HepG2 (cell line): ENCODE measurements around the gene SSTR5. TPM values are rescaled to one million over a fixed set of nuclear protein-coding genes. Genes with fewer than 3 reads are reported as not detected.
A peak's percentile ranks its signal among the peaks of the same experiment; 100 is the strongest.

ENCODE experiments used
- ATAC-seq: fragments of 200-7000 bp; cut with Tn5 transposase; 3 replicates; pipeline ENCODE4 v1.9.1; 2020; ENCODE audit warnings: mild to moderate bottlenecking, moderate library complexity
- BruUV-seq: library from RNA; stranded (reverse); fragments of 400-500 nt; replicated peaks from 2 replicates; lab custom pipeline; 2021; lab: Mats Ljungman, UMichigan
- CTCF ChIA-PET: fragments of 300-600 bp; formaldehyde crosslinking; extraction: SDS; loops from one replicate; lab custom pipeline; 2021; ENCODE audit warnings: low total read pairs, inconsistent platforms, low intra/inter-chr PET ratio; lab: Yijun Ruan, JAX
- POLR2A ChIA-PET: fragments of 350-600 bp; sonication (Branson Sonifier 250); formaldehyde crosslinking; loops from one replicate; lab custom pipeline; 2020; ENCODE audit warnings: antibody characterized with exemption, inconsistent platforms; lab: Yijun Ruan, JAX
- DNase-seq: peaks from one replicate; pipeline ENCODE4 v3.0.0-alpha.2; 2015; ENCODE audit warnings: low spot score
- FAIRE-seq: peaks from 3 replicates; lab custom pipeline; 2011; peaks lifted over from hg19 to GRCh38; lab: Jason Lieb, UNC
- H2AFZ ChIP-seq: one replicate; pipeline ENCODE4 v1.6.1; 2011; ENCODE audit warnings: low read length, inconsistent platforms
- H3K27ac ChIP-seq: fragments of 300-600 bp; 3 replicates; pipeline ENCODE4 v1.8.0; 2011; ENCODE audit warnings: mixed run types, mild to moderate bottlenecking, mixed read lengths, low read length, inconsistent platforms; ENCODE audit not compliant: insufficient read depth; ENCODE audit errors: extremely low read length
- H3K27me3 ChIP-seq, 2 experiments: fragments of 200-600 bp in 1 of 2; 2 replicates in 1 of 2; 3 replicates in 1 of 2; pipeline versions ENCODE4 v1.6.0 to v1.8.0; 2011; ENCODE audit warnings: low read length in 2 of 2, mild to moderate bottlenecking in 2 of 2, moderate library complexity in 2 of 2, inconsistent platforms in 1 of 2; ENCODE audit not compliant: insufficient read depth in 2 of 2, control insufficient read depth in 1 of 2
- H3K36me3 ChIP-seq, 2 experiments: fragments of 200-600 bp in 1 of 2; replicated peaks in 1 of 2; 2 replicates in 1 of 2; 3 replicates in 1 of 2; pipeline versions ENCODE4 v1.5.1 to v1.8.0; 2011; ENCODE audit warnings: low read length in 2 of 2, inconsistent platforms in 1 of 2; ENCODE audit not compliant: insufficient read depth in 2 of 2, control insufficient read depth in 1 of 2
- H3K4me1 ChIP-seq: 2 replicates; pipeline ENCODE4 v1.5.1; 2012; ENCODE audit warnings: low read length, inconsistent platforms; ENCODE audit not compliant: insufficient read depth
- H3K4me2 ChIP-seq: 2 replicates; pipeline ENCODE4 v1.6.0; 2011; ENCODE audit warnings: low read depth, low read length, inconsistent platforms
- H3K4me3 ChIP-seq, 3 experiments: fragments of 200-600 bp in 1 of 3; sonication (generic), shearing (Covaris generic) in 1 of 3; replicated peaks in 1 of 3; 2 replicates each; pipeline ENCODE4 v1.5.1; 2011 to 2016; ENCODE audit warnings: low read length in 3 of 3, inconsistent platforms in 2 of 3, low read depth in 2 of 3, mild to moderate bottlenecking in 2 of 3, control low read depth in 1 of 3, mixed read lengths in 1 of 3; ENCODE audit not compliant: insufficient read depth in 1 of 3
- H3K79me2 ChIP-seq: one replicate; pipeline ENCODE4 v1.6.1; 2011; ENCODE audit warnings: low read length, inconsistent platforms; ENCODE audit not compliant: insufficient read depth
- H3K9ac ChIP-seq: 2 replicates; pipeline ENCODE4 v1.6.0; 2011; ENCODE audit warnings: mild to moderate bottlenecking, low read depth, low read length, inconsistent platforms; ENCODE audit not compliant: insufficient read depth
- H3K9me3 ChIP-seq: 2 replicates; pipeline ENCODE4 v1.5.1; 2012; ENCODE audit warnings: mild to moderate bottlenecking, low read length
- H4K20me1 ChIP-seq: 2 replicates; pipeline ENCODE4 v1.6.0; 2011; ENCODE audit warnings: inconsistent platforms, mild to moderate bottlenecking, low read length, moderate library complexity; ENCODE audit not compliant: insufficient read depth
- DPF2 ChIP-seq: sonication (generic); formaldehyde crosslinking; IDR thresholded peaks from 2 replicates; pipeline ENCODE4 v1.4.0; 2020; ENCODE audit warnings: mild to moderate bottlenecking, low read depth, missing genetic modification reagents, borderline replicate concordance
- HNRNPK ChIP-seq: fragments of 200-400 bp; formaldehyde crosslinking; IDR thresholded peaks from 2 replicates; pipeline ENCODE4 v1.6.1; 2018; ENCODE audit warnings: low read length, low read depth, moderate library complexity, mild to moderate bottlenecking; ENCODE audit not compliant: poor library complexity, severe bottlenecking
- IRF9 ChIP-seq: sonication (generic); formaldehyde crosslinking; IDR thresholded peaks from 2 replicates; pipeline ENCODE4 v1.8.0; 2022; ENCODE audit warnings: missing genetic modification reagents, mild to moderate bottlenecking, borderline replicate concordance
- ISX ChIP-seq: sonication (generic); formaldehyde crosslinking; conservative IDR thresholded peaks from 2 replicates; pipeline ENCODE4 v1.5.0; 2020; ENCODE audit warnings: missing genetic modification reagents
- KLF6 ChIP-seq: IDR thresholded peaks from 2 replicates; pipeline ENCODE4 v1.8.0; 2016; ENCODE audit warnings: missing biosample characterization, missing genetic modification reagents
- MXD1 ChIP-seq: sonication (generic); formaldehyde crosslinking; IDR thresholded peaks from 2 replicates; pipeline ENCODE4 v1.4.0; 2020; ENCODE audit warnings: mild to moderate bottlenecking, missing genetic modification reagents
- NONO ChIP-seq, 2 experiments: fragments of 450-650 bp in 1 of 2; sonication (generic) in 1 of 2; formaldehyde crosslinking in 1 of 2; IDR thresholded peaks in 1 of 2; conservative IDR thresholded peaks in 1 of 2; 2 replicates each; pipeline versions ENCODE4 v1.6.1 to v1.8.0; 2017 to 2022; ENCODE audit warnings: mild to moderate bottlenecking in 1 of 2, missing genetic modification reagents in 1 of 2, moderate library complexity in 1 of 2
- POLR2AphosphoS2 ChIP-seq: IDR thresholded peaks from 2 replicates; pipeline ENCODE4 v1.6.1; 2011; ENCODE audit warnings: low read depth, low read length, improper control_type of control experiment
- RAD21 ChIP-seq: fragments of 450-650 bp; formaldehyde crosslinking; IDR thresholded peaks from 2 replicates; pipeline ENCODE4 v1.5.0; 2020; ENCODE audit warnings: mild to moderate bottlenecking
- SRSF1 ChIP-seq: fragments of 200-400 bp; formaldehyde crosslinking; optimal IDR thresholded peaks from 2 replicates; pipeline ENCODE3; 2017; ENCODE audit warnings: mild to moderate bottlenecking, low read depth, low read length, moderate library complexity
- TAF15 ChIP-seq: fragments of 200-400 bp; formaldehyde crosslinking; IDR thresholded peaks from one replicate; pipeline ENCODE4 v1.6.1; 2018; ENCODE audit warnings: mild to moderate bottlenecking, low read depth, low read length; ENCODE audit not compliant: poor library complexity, severe bottlenecking
- ZKSCAN5 ChIP-seq: sonication (generic); formaldehyde crosslinking; IDR thresholded peaks from 2 replicates; pipeline ENCODE4 v1.5.1; 2020; ENCODE audit warnings: mild to moderate bottlenecking, missing genetic modification reagents
- ZNF605 ChIP-seq: sonication (generic); formaldehyde crosslinking; IDR thresholded peaks from 2 replicates; pipeline ENCODE4 v1.8.0; 2022; ENCODE audit warnings: mild to moderate bottlenecking, missing genetic modification reagents
- ZNF629 ChIP-seq: sonication (generic); formaldehyde crosslinking; conservative IDR thresholded peaks from 2 replicates; pipeline ENCODE4 v1.5.0; 2020; ENCODE audit warnings: missing genetic modification reagents
- ZNF766 ChIP-seq: sonication (generic); formaldehyde crosslinking; IDR thresholded peaks from 2 replicates; pipeline ENCODE4 v1.5.0; 2020; ENCODE audit warnings: missing genetic modification reagents, borderline replicate concordance
- ZNF883 ChIP-seq: sonication (generic); formaldehyde crosslinking; IDR thresholded peaks from 2 replicates; pipeline ENCODE4 v1.5.1; 2020; ENCODE audit warnings: mild to moderate bottlenecking, missing genetic modification reagents; ENCODE audit errors: not compliant biosample characterization
- ZNF891 ChIP-seq: sonication (generic); formaldehyde crosslinking; IDR thresholded peaks from 2 replicates; pipeline ENCODE4 v1.5.0; 2020; ENCODE audit warnings: mild to moderate bottlenecking, missing genetic modification reagents
- ZSCAN30 ChIP-seq: sonication (generic); formaldehyde crosslinking; IDR thresholded peaks from 2 replicates; pipeline ENCODE4 v1.5.0; 2020; ENCODE audit warnings: mild to moderate bottlenecking, missing genetic modification reagents
- ZSCAN31 ChIP-seq: sonication (generic); formaldehyde crosslinking; IDR thresholded peaks from 2 replicates; pipeline ENCODE4 v1.5.0; 2020; ENCODE audit warnings: low read depth, mild to moderate bottlenecking, missing genetic modification reagents
- WGBS: methylation state at CpG from one replicate; pipeline ENCODE4 v1.1.6; 2017; ENCODE audit warnings: low lambda C conversion rate; 5-methylcytosine and 5-hydroxymethylcytosine counted together
- in situ Hi-C: cut with HindIII; loops from 2 replicates; pipeline ENCODE4 v1.10.0; 2017; ENCODE audit warnings: low pct_unique_long_range_greater_than_20kb; ENCODE audit not compliant: extremely low pct_ligation_motif_present
- intact Hi-C: fragments of 100-400 bp; cut with micrococcal nuclease; formaldehyde crosslinking; loops from one replicate; pipeline ENCODE4 v1.10.0; 2022; ENCODE audit not compliant: unreplicated experiment
- polyA plus RNA-seq, 8 experiments: library from polyadenylated mRNA; depleted of rRNA in 3 of 8; stranded (reverse) in 7 of 8; unstranded in 1 of 8; fragments of >200 nt; fragmentation: Illumina TruSeq in 4 of 8; extraction: Trizol in 4 of 8; gene quantifications; 2 replicates each; pipeline versions ENCODE4 v1.2.1 to v1.2.3, GENCODE V29; 2011 to 2016; ENCODE audit warnings: low read depth in 4 of 8, missing spikeins in 1 of 8, mixed read lengths in 1 of 8; ENCODE audit not compliant: insufficient read depth in 1 of 8
- total RNA-seq, 5 experiments: library from RNA; depleted of rRNA; stranded (reverse); fragments of >200 nt; fragmentation: Illumina TruSeq; extraction: Trizol; gene quantifications; 2 replicates each; pipeline ENCODE4 v1.2.3, GENCODE V29; 2016; ENCODE audit warnings: low read depth in 1 of 5

The SSTR5 gene
- total and polyA plus RNA-seq, 2 of the 13 experiments (the other 11 are each of a cell fraction or from before 2014, with no cell fraction given): 0.20 to 0.49 TPM

- TF ChIP-seq ZNF766 (peak; percentile 40; the same call in 1 of the 2 replicates), HNRNPK (peak; percentile 76), ZNF883 (peak; percentile 44), MXD1 (CRISPR knock-in tag) (peak; percentile 50; the same call in 1 of the 2 replicates), IRF9 (0 out of 2 replicates have a peak, but pooled peaks have one; percentile 42), NONO (IDR thresholded peaks at IDR 0.05) (no peak), NONO (CRISPR knock-in tag; conservative IDR thresholded peaks at IDR 0.05) (0 out of 2 replicates have a peak, but pooled peaks have one; percentile 13), ZSCAN31 (CRISPR knock-in tag) (peak; percentile 63; the same call in 1 of the 2 replicates), RAD21 (CRISPR knock-in tag) (peak; percentile 32; the same call in 1 of the 2 replicates)
These were observed 21.0 kb downstream of the SSTR5 start (continued) for GRCh38 chr16:1093284-1094123.

GRCh38 chr16:1094124-1094479 lies 21.6 kb downstream of the SSTR5 start:
- no peak for FAIRE-seq
- peak overlapping the region in 1 of 3 experiments; percentile 36; a peak in 1 of 6 replicates for H3K4me3 ChIP-seq
- H3K27ac ChIP-seq: no peak overlapping the region
- peaks cover 13 to 46% of the 10 kb centered on the region in 2 experiments for H3K27me3 ChIP-seq
- POLR2A ChIA-PET: interaction anchor here (1.3 kb wide), 3 partner anchors 12 to 20 kb away, joined by 4 to 7 read pairs (median 4); no protein-coding TSS in a partner anchor
- intact Hi-C loops: no loop called here
- no peak overlapping the region for H2AFZ ChIP-seq
- no peaks in the 10 kb centered on the region for H3K36me3 ChIP-seq
- peaks cover 20% of the 10 kb centered on the region for H3K4me1 ChIP-seq
- no peak for DNase-seq
- no peak overlapping the region for H3K9ac ChIP-seq
- 0 out of 2 replicates have a peak overlapping the region, but pooled peaks have one; percentile 0 for H3K4me2 ChIP-seq
- no peaks in the 10 kb centered on the region for H3K9me3 ChIP-seq
- no peaks in the 10 kb centered on the region for H4K20me1 ChIP-seq
- H3K79me2 ChIP-seq: no peaks in the 10 kb centered on the region
- 3% methylated on average over 6 of the region's 13 CpGs for WGBS
- in situ Hi-C loops: no loop called here
- BruUV-seq: no TSS peak
- no peak; the same call in 2 of the 3 replicates for ATAC-seq
- CTCF ChIA-PET: no interaction called here
- TF ChIP-seq DPF2 (CRISPR knock-in tag) (no peak), ZNF629 (peak; percentile 64; the same call in 1 of the 2 replicates), ZKSCAN5 (CRISPR knock-in tag) (no peak), POLR2AphosphoS2 (no peak), SRSF1 (no peak), KLF6 (CRISPR knock-in tag) (no peak), ZSCAN30 (CRISPR knock-in tag) (no peak), ZNF605 (no peak), ISX (CRISPR knock-in tag) (no peak), TAF15 (no peak), ZNF891 (CRISPR knock-in tag) (peak; percentile 14; the same call in 1 of the 2 replicates)
